Nephron (organoid): ENCODE measurements around the gene SF3A2.

Experiments used
- H3K27ac Mint-ChIP-seq, 3 experiments: 2 replicates each; pipeline ENCODE4 v1.8.0; 2020; ENCODE audit warnings: mixed read lengths in 3 of 3, mild to moderate bottlenecking in 2 of 3, moderate library complexity in 1 of 3
- H3K27me3 Mint-ChIP-seq: 2 replicates; pipeline ENCODE4 v1.8.0; 2021; ENCODE audit warnings: low read depth, mild to moderate bottlenecking, moderate library complexity, mixed read lengths
- H3K36me3 Mint-ChIP-seq: 2 replicates; pipeline ENCODE4 v1.8.0; 2020; ENCODE audit warnings: low read depth, mixed read lengths
- H3K4me1 Mint-ChIP-seq: 2 replicates; pipeline ENCODE4 v1.8.0; 2020; ENCODE audit warnings: mixed read lengths
- H3K4me3 Mint-ChIP-seq, 3 experiments: 2 replicates each; pipeline ENCODE4 v1.8.0; 2020; ENCODE audit warnings: mild to moderate bottlenecking in 3 of 3, mixed read lengths in 3 of 3, moderate library complexity in 2 of 3
- H3K9me3 Mint-ChIP-seq: 2 replicates; pipeline ENCODE4 v1.8.0; 2020; ENCODE audit warnings: mixed read lengths
- TF ChIP-seq, protein P1 (sequence below), 3 experiments: fragments of 200-600 bp; sonication (generic); IDR thresholded peaks; one replicate each; pipeline ENCODE4 v1.5.0; 2021; ENCODE audit warnings: antibody characterized with exemption in 3 of 3; ENCODE audit not compliant: unreplicated experiment in 3 of 3

The SF3A2 gene

DNA sequence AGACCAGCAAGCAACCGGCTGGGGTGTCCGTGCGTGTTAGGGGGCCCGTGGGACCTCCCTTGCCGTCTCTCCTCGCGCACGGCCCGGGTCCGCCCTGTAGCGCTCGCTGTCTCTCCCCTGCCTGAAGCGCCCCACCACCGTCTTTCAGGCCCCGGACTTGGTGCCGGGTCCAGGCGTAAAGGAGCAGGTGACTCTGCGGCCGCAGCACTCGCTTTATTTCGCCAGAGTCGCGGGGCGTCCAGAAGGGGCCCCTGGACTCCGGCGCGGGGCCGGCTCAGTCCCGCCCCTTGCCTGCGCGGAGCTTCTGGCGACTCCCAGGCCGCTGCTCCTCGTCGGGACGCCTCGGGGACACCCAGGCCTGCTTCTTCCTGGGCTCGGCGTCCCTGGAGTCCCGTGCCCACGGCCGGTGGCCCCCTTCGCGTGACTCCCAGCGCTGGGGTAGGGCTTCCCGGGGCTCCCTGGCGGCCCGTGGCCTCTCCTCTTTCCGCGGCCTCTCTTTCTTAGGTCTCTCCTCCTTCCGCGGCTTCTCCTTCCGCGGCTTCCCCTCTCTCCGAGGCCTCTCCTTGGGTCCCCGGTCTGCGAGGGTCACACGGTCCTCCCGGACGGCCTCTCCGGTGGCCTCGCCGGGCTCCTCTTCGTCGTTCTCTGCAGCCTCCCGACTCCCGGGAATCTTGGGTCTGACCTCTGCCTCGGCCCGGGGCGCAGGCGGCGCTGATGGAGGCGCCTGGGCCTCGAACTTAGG lies 15.6 kb downstream of the SF3A2 start:
- Mint-ChIP-seq H3K27ac (no peak overlapping the region), H3K27me3 (peaks cover 11% of the 10 kb centered on the region), H3K4me3 (no peak overlapping the region), H3K36me3 (no peaks in the 10 kb centered on the region), H3K4me1 (peaks cover 5% of the 10 kb centered on the region), H3K9me3 (no peaks in the 10 kb centered on the region)
- TF ChIP-seq, protein P1, sequence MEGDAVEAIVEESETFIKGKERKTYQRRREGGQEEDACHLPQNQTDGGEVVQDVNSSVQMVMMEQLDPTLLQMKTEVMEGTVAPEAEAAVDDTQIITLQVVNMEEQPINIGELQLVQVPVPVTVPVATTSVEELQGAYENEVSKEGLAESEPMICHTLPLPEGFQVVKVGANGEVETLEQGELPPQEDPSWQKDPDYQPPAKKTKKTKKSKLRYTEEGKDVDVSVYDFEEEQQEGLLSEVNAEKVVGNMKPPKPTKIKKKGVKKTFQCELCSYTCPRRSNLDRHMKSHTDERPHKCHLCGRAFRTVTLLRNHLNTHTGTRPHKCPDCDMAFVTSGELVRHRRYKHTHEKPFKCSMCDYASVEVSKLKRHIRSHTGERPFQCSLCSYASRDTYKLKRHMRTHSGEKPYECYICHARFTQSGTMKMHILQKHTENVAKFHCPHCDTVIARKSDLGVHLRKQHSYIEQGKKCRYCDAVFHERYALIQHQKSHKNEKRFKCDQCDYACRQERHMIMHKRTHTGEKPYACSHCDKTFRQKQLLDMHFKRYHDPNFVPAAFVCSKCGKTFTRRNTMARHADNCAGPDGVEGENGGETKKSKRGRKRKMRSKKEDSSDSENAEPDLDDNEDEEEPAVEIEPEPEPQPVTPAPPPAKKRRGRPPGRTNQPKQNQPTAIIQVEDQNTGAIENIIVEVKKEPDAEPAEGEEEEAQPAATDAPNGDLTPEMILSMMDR (IDR thresholded peaks at IDR 0.05; ENCODE audit: unreplicated experiment in 3 of 3): no peak

DNA sequence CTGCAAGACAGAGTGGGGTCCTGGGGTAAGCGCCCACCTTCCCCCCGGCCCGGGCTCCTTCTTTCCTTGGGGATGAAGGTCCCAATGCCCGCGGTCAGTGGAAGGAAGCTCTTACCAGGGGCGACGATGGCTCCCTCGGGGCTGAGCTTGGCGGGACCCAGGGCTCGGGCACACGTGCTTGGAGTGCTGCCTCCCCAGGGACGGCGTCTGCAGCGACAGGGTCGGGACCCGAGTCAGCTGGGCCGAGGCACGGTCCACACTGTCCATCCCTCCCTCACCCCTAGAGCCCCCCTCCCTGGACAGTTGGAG lies 16.1 kb downstream of the SF3A2 start:
- no peaks in the 10 kb centered on the region for H3K9me3 Mint-ChIP-seq
- TF ChIP-seq, protein P1 (IDR thresholded peaks at IDR 0.05; ENCODE audit: unreplicated experiment in 3 of 3): no peak
- H3K4me1 Mint-ChIP-seq: peaks cover 5% of the 10 kb centered on the region
- no peak overlapping the region for H3K27ac Mint-ChIP-seq
- H3K4me3 Mint-ChIP-seq: no peak overlapping the region
- H3K36me3 Mint-ChIP-seq: no peaks in the 10 kb centered on the region
- H3K27me3 Mint-ChIP-seq: peaks cover 11% of the 10 kb centered on the region

DNA sequence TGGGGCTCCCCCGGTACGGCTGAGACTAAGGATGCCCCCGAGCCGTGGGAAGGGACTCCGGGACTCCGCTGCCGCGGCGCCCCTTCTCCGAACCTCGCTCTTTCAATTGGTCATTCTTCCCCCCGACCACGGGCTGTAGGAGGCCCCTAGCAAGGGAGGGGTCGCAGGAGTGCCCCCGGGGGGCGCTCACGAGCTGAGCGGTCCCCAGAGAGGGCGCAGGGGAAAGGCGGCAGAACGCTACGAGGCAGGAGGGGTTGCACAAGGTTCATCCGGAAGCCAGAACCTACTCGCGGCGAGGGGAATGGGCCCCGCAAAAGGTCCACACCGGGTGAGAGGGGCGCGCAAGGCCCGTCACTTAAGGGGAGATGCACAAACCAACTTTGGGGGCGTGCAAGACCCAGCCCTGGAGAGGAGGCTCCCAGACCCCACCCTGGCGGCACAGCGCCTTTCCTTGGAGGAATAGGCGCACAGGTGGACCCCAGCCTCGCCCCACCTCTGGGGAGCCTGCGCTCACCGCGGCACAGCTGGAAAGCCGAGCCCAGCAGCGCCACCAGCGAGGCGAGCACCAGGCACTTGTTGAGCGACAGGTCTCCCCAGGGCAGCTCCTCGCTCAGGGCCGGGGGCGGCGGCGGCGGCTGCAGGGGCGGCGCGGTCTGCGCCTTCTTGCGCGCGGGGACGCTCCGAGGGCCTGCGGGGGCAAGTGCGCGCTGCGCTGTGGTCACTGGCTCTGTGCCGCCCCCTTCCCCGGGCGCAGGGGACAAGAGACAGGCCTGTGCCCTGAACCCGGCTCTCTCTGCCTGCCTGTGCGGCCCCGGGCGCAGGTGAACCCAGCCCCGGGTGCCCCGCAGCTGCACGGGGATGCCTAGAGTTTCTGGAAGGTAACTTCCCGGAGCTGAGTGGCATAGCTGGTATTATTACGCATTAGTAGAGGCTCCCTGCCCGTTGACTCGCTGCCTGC lies 16.8 kb downstream of the SF3A2 start:
- Mint-ChIP-seq H3K27ac (peak overlapping the region in 2 of 3 experiments; percentile 42 to 45), H3K27me3 (peaks cover 11% of the 10 kb centered on the region), H3K36me3 (no peaks in the 10 kb centered on the region), H3K9me3 (no peaks in the 10 kb centered on the region), H3K4me3 (peak overlapping the region; percentile 74 to 79 (median 79)), H3K4me1 (peaks cover 5% of the 10 kb centered on the region)
- TF ChIP-seq, protein P1 (IDR thresholded peaks at IDR 0.05; ENCODE audit: unreplicated experiment in 3 of 3): no peak

DNA sequence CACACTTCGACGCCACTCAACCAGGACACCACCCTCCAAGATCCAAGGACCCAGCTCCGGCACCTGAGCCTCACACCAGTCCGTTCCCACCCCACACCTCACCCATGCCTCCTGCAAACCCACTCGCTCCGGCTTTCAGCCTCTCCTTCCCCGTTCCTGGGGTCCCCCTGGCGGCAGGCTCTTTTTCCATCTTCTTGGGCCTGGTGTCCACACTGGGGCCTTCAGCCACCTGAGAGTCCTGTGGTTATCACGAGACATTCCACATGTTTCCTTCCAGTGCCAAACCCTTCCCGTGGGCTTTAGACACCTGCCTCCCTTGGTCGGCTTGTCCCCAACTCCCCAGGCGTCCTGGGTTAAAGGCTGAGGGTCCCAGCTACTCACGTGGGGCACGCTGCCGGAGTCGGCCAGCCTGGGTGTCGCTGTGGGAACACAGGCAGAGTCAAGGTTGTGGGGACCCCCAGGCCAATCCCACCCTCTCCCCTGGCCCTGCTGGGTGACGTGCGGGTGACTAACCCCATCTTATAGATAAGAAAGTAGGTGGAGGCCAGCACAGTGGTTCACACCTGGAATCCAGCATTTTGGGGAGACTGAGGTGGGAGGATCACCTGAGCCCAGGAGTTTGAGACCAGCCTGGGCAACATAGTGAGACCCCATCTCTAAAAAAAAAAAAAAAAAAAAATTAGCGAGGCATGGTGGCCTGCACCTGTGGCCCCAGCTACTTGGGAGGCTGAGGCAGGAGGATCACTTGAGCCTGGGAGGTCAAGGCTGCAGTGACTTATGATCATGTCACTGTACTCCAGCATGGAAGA lies 17.6 kb downstream of the SF3A2 start:
- H3K4me3 Mint-ChIP-seq: peak overlapping the region; percentile 74 to 79 (median 79)
- TF ChIP-seq, protein P1 (IDR thresholded peaks at IDR 0.05; ENCODE audit: unreplicated experiment in 3 of 3): peak; percentile 54 to 56 (median 55)
- H3K9me3 Mint-ChIP-seq: no peaks in the 10 kb centered on the region
- H3K36me3 Mint-ChIP-seq: no peaks in the 10 kb centered on the region
- peak overlapping the region in 2 of 3 experiments; percentile 42 to 45 for H3K27ac Mint-ChIP-seq
- peaks cover 5% of the 10 kb centered on the region for H3K4me1 Mint-ChIP-seq
- peaks cover 11% of the 10 kb centered on the region for H3K27me3 Mint-ChIP-seq

DNA sequence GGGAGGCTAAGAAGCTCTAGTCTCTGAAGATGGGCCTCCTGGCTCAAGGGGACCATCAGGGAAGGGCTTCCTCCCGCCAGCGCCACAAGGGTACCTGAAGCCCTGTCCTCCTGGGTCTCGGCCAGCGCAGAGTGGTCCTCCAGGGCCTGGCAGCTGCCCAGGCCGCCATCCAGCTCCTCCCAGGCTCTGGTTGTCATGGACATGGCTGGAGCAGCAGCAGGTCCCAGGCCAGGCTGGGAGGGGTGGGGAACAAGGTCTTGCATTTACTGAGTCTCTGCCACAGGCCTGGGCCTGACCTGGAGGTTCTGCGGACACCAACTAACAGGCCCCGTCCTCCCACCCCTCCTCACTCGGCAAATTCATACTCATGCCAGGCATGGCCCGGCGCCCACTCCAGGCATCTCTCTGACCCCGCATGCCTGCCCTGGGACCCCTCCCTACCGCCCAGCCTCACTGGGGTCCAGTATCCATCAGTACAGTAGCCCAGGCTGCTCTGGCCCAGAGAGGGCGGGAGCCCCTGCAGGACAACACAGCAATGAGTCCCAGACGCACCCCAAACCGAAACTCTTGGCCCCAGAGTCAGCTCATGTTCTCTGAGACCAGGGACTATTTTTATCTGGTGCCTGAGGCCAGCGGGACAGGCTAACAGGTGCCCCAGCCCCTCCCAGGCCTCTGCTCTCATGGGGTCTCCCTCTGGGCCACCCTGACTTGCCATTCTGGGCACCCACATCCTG lies 18.7 kb downstream of the SF3A2 start:
- no peaks in the 10 kb centered on the region for H3K36me3 Mint-ChIP-seq
- H3K4me1 Mint-ChIP-seq: peaks cover 5% of the 10 kb centered on the region
- no peaks in the 10 kb centered on the region for H3K9me3 Mint-ChIP-seq
- H3K27me3 Mint-ChIP-seq: peaks cover 11% of the 10 kb centered on the region
- no peak overlapping the region for H3K27ac Mint-ChIP-seq
- H3K4me3 Mint-ChIP-seq: peak overlapping the region in 2 of 3 experiments; percentile 16 to 83
- TF ChIP-seq, protein P1 (IDR thresholded peaks at IDR 0.05; ENCODE audit: unreplicated experiment in 3 of 3): no peak
